Endothelial cell of umbilical vein (primary cell): ENCODE results near the gene EPB41L4B. TPM values are rescaled to one million over a fixed set of nuclear protein-coding genes. Genes with fewer than 3 reads are reported as not detected.

Experiments used
- BruUV-seq: library from RNA; stranded (reverse); fragments of 400-500 nt; replicated peaks from 2 replicates; lab custom pipeline; 2021; lab: Mats Ljungman, UMichigan
- CTCF ChIA-PET: fragments of 300-600, 350-600 bp; sonication (Branson Sonifier 250); formaldehyde crosslinking; loops from one replicate; lab custom pipeline; 2021; ENCODE audit warnings: antibody characterized with exemption, inconsistent platforms; lab: Charles Lee
- POLR2A ChIA-PET: fragments of 300-600, 350-600 bp; sonication (Branson Sonifier 250); formaldehyde crosslinking; loops from one replicate; lab custom pipeline; 2021; ENCODE audit warnings: antibody characterized with exemption, inconsistent platforms; lab: Charles Lee
- DNase-seq: peaks from one replicate; pipeline ENCODE4 v3.0.0-alpha.2; 2011; ENCODE audit warnings: low read depth, low spot score
- FAIRE-seq: peaks from 2 replicates; lab custom pipeline; 2011; peaks lifted over from hg19 to GRCh38; lab: Jason Lieb, UNC
- H2AFZ ChIP-seq: 2 replicates; pipeline ENCODE4 v1.6.0; 2012; ENCODE audit warnings: low read depth, low read length, control low read depth, inconsistent platforms
- H3K27ac ChIP-seq: 2 replicates; pipeline ENCODE4 v1.5.1; 2011; ENCODE audit warnings: low read depth, mild to moderate bottlenecking, control low read depth, low read length, moderate library complexity; ENCODE audit not compliant: insufficient read depth
- H3K27me3 ChIP-seq, 2 experiments: 2 replicates each; pipeline versions ENCODE4 v1.6.0 to v1.6.1; 2011; ENCODE audit warnings: low read length in 2 of 2, mixed read lengths in 1 of 2; ENCODE audit not compliant: control insufficient read depth in 2 of 2, insufficient read depth in 2 of 2
- H3K36me3 ChIP-seq, 2 experiments: 2 replicates in 1 of 2; 3 replicates in 1 of 2; pipeline ENCODE4 v1.5.1; 2011; ENCODE audit warnings: low read length in 2 of 2, mild to moderate bottlenecking in 1 of 2, moderate library complexity in 1 of 2; ENCODE audit not compliant: control insufficient read depth in 2 of 2, insufficient read depth in 2 of 2; ENCODE audit errors: extremely low read depth in 1 of 2
- H3K4me1 ChIP-seq: 3 replicates; pipeline ENCODE4 v1.5.1; 2011; ENCODE audit warnings: mild to moderate bottlenecking, low read length; ENCODE audit not compliant: control insufficient read depth, insufficient read depth; ENCODE audit errors: extremely low read depth
- H3K4me2 ChIP-seq: 2 replicates; pipeline ENCODE4 v1.6.1; 2011; ENCODE audit warnings: low read length, control low read depth, mixed read lengths; ENCODE audit not compliant: insufficient read depth
- H3K4me3 ChIP-seq, 3 experiments: fragments of 200-600 bp in 1 of 3; sonication (generic), shearing (Covaris generic) in 1 of 3; replicated peaks in 1 of 3; 2 replicates each; pipeline ENCODE4 v1.5.1; 2011 to 2016; ENCODE audit warnings: control low read depth in 3 of 3, low read length in 3 of 3, mild to moderate bottlenecking in 2 of 3, inconsistent platforms in 1 of 3, low read depth in 1 of 3, moderate library complexity in 1 of 3; ENCODE audit not compliant: insufficient read depth in 1 of 3
- H3K79me2 ChIP-seq: 2 replicates; pipeline ENCODE4 v1.6.0; 2012; ENCODE audit warnings: low read length, inconsistent platforms; ENCODE audit not compliant: control insufficient read depth, insufficient read depth
- H3K9ac ChIP-seq: replicated peaks from 2 replicates; pipeline ENCODE3; 2011; ENCODE audit warnings: low read length, control low read depth; ENCODE audit not compliant: insufficient read depth; ENCODE audit errors: extremely low read depth
- H3K9me1 ChIP-seq: replicated peaks from 3 replicates; pipeline ENCODE4 v1.6.0; 2011; ENCODE audit warnings: mild to moderate bottlenecking, low read length; ENCODE audit not compliant: control insufficient read depth, insufficient read depth; ENCODE audit errors: extremely low read depth
- H3K9me3 ChIP-seq: replicated peaks from 2 replicates; pipeline ENCODE4 v1.5.1; 2012; ENCODE audit warnings: low read length, inconsistent platforms; ENCODE audit not compliant: control insufficient read depth, insufficient read depth
- H4K20me1 ChIP-seq: replicated peaks from 2 replicates; pipeline ENCODE3; 2011; ENCODE audit warnings: mild to moderate bottlenecking, low read length; ENCODE audit not compliant: control insufficient read depth, insufficient read depth; ENCODE audit errors: extremely low read depth
- CTCF ChIP-seq, 2 donors: IDR thresholded peaks; 1 replicate in 1 of 2; 2 replicates in 1 of 2; pipeline ENCODE4 v1.5.1; 2011; ENCODE audit warnings: low read length in 2 of 2, mild to moderate bottlenecking in 2 of 2, moderate library complexity in 2 of 2, control low read depth in 1 of 2, inconsistent platforms in 1 of 2, low read depth in 1 of 2; ENCODE audit not compliant: insufficient read depth in 1 of 2; ENCODE audit errors: extremely low read depth in 1 of 2
- EZH2 ChIP-seq: IDR thresholded peaks from 2 replicates; pipeline ENCODE4 v1.6.1; 2012; ENCODE audit warnings: borderline replicate concordance, low read depth, mild to moderate bottlenecking, moderate library complexity, low read length, inconsistent platforms; ENCODE audit not compliant: severe bottlenecking
- FOS ChIP-seq: IDR thresholded peaks from 2 replicates; pipeline ENCODE4 v1.6.1; 2011; ENCODE audit warnings: mild to moderate bottlenecking, low read length, moderate library complexity, borderline replicate concordance; ENCODE audit not compliant: insufficient read depth
- JUN ChIP-seq: IDR thresholded peaks from 2 replicates; pipeline ENCODE4 v1.6.1; 2011; ENCODE audit warnings: borderline replicate concordance, low read depth; ENCODE audit not compliant: insufficient read length, insufficient read depth
- MAX ChIP-seq: IDR thresholded peaks from 2 replicates; pipeline ENCODE4 v1.6.1; 2011; ENCODE audit not compliant: insufficient read depth, insufficient read length
- MYC ChIP-seq: IDR thresholded peaks from one replicate; pipeline ENCODE4 v1.6.1; 2011; ENCODE audit warnings: mild to moderate bottlenecking, low read depth, low read length
- POLR2A ChIP-seq: IDR thresholded peaks from 2 replicates; pipeline ENCODE4 v1.6.1; 2012; ENCODE audit warnings: low read depth, mild to moderate bottlenecking, control low read depth, low read length
- dilution Hi-C: fragments of 300-500 bp; cut with MboI; formaldehyde crosslinking; loops from one replicate; pipeline ENCODE4 v1.15.0; 2019; ENCODE audit warnings: low sequenced_read_pairs; ENCODE audit not compliant: extremely low pct_ligation_motif_present
- intact Hi-C: fragments of 100-400 bp; cut with micrococcal nuclease; formaldehyde crosslinking; loops from one replicate; pipeline ENCODE4 v1.10.0; 2022
- polyA plus RNA-seq, 4 experiments: library from polyadenylated mRNA; depleted of rRNA in 3 of 4; stranded (reverse) in 3 of 4; unstranded in 1 of 4; fragments of >200 nt; gene quantifications; 2 replicates each; pipeline versions ENCODE4 v1.2.1 to v1.2.3, GENCODE V29; 2011 to 2012; ENCODE audit warnings: missing spikeins in 1 of 4
- total RNA-seq: library from RNA; stranded (reverse); gene quantifications from 2 replicates; pipeline ENCODE4 v1.2.3, GENCODE V29; 2021

The EPB41L4B gene
- total and polyA plus RNA-seq, 2 donors (not counting 3 experiments of a cell fraction or from before 2014, with no cell fraction given), result 0.10 to 0.15 TPM

- H3K27ac ChIP-seq, result no peak overlapping the region
- no peak overlapping the region for H3K9ac ChIP-seq
- H2AFZ ChIP-seq, result no peak overlapping the region
- H3K4me3 ChIP-seq, result no peak overlapping the region
- no peaks in the 10 kb centered on the region for H3K36me3 ChIP-seq
- ChIA-PET POLR2A (no interaction called here), CTCF (interaction anchor here (0.8 kb wide), 1 partner anchor 64 kb away, joined by 3 read pairs; no protein-coding TSS in a partner anchor)
- no peak for FAIRE-seq
- H4K20me1 ChIP-seq, result no peaks in the 10 kb centered on the region
- no peak for DNase-seq
- H3K4me2 ChIP-seq, result no peak overlapping the region
- TF ChIP-seq MYC (no peak), POLR2A (no peak), MAX (no peak), EZH2 (no peak), CTCF (IDR thresholded peaks at IDR 0.05; ENCODE audit: extremely low read depth in 1 of 2, insufficient read depth in 1 of 2, low read depth in 1 of 2, low read length in 2 of 2) (no peak), FOS (no peak), JUN (no peak)
- H3K9me1 ChIP-seq, result no peaks in the 10 kb centered on the region
- dilution Hi-C loops, result no loop called here
- no peaks in the 10 kb centered on the region for H3K27me3 ChIP-seq
- intact Hi-C loops, result no loop called here
- H3K9me3 ChIP-seq, result no peaks in the 10 kb centered on the region
- peaks cover 24% of the 10 kb centered on the region for H3K4me1 ChIP-seq
- no peaks in the 10 kb centered on the region for H3K79me2 ChIP-seq
- no TSS peak for BruUV-seq
These were observed 73.6 kb downstream of the EPB41L4B start for GRCh38 chr9:109247228-109247627.
